ENCODE data around the gene TNK2.
"Not testable (repeated sequence)": the region's sequence is repeated elsewhere in the genome, so short reads cannot be mapped to it uniquely, and the experiment has no call there.

The TNK2 gene

GRCh38 chr3:195907934-195908693, at the start of gene TNK2:
Gene TNK2 (minus strand): TSS chr3:195908551. CDS start chr3:195888588, 19,963 bp downstream.
- peak within 1 kb of the TSS; percentile 65 for H3K4me3 ChIP-seq (ENCODE audit: low read length)
- DNase-seq (ENCODE audit: low read depth) = no peak
- TF ChIP-seq, protein P1, sequence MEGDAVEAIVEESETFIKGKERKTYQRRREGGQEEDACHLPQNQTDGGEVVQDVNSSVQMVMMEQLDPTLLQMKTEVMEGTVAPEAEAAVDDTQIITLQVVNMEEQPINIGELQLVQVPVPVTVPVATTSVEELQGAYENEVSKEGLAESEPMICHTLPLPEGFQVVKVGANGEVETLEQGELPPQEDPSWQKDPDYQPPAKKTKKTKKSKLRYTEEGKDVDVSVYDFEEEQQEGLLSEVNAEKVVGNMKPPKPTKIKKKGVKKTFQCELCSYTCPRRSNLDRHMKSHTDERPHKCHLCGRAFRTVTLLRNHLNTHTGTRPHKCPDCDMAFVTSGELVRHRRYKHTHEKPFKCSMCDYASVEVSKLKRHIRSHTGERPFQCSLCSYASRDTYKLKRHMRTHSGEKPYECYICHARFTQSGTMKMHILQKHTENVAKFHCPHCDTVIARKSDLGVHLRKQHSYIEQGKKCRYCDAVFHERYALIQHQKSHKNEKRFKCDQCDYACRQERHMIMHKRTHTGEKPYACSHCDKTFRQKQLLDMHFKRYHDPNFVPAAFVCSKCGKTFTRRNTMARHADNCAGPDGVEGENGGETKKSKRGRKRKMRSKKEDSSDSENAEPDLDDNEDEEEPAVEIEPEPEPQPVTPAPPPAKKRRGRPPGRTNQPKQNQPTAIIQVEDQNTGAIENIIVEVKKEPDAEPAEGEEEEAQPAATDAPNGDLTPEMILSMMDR (conservative IDR thresholded peaks at IDR 0.05; ENCODE audit: low read length) = no peak

GRCh38 chr3:195956577-195956976, 48.2 kb upstream of the TNK2 start:
- DNase-seq (ENCODE audit: low read depth) = no peak
- TF ChIP-seq, protein P1 (conservative IDR thresholded peaks at IDR 0.05; ENCODE audit: low read length) = no peak
- H3K4me3 ChIP-seq (ENCODE audit: low read length) = no peak overlapping the region

GRCh38 chr3:195955416-195955841, 47.1 kb upstream of the TNK2 start:
- DNase-seq (ENCODE audit: low read depth); H3K4me3 ChIP-seq (ENCODE audit: low read length): not testable (repeated sequence)

DNA sequence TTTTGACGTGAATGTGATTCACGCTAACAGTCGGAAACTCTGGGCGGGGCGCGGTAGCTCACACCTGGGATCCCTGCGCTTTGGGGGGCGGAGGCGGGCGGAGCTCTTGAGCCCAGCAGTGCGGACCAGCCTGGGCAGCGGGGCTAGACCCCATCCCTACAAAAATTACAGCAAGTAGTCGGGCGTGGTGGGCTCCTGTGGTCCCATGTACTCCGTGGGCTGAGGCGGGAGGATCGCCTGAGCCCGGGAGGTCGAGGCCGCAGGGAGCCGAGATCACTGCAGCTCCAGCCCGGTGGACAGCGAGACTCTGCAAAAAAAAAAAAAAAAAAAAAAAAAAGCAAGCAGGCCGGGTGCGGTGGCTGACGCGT, 46.4 kb upstream of the TNK2 start:
- H3K4me3 ChIP-seq (ENCODE audit: low read length) = peak overlapping the region; percentile 51
- not testable (repeated sequence) for DNase-seq (ENCODE audit: low read depth)

DNA sequence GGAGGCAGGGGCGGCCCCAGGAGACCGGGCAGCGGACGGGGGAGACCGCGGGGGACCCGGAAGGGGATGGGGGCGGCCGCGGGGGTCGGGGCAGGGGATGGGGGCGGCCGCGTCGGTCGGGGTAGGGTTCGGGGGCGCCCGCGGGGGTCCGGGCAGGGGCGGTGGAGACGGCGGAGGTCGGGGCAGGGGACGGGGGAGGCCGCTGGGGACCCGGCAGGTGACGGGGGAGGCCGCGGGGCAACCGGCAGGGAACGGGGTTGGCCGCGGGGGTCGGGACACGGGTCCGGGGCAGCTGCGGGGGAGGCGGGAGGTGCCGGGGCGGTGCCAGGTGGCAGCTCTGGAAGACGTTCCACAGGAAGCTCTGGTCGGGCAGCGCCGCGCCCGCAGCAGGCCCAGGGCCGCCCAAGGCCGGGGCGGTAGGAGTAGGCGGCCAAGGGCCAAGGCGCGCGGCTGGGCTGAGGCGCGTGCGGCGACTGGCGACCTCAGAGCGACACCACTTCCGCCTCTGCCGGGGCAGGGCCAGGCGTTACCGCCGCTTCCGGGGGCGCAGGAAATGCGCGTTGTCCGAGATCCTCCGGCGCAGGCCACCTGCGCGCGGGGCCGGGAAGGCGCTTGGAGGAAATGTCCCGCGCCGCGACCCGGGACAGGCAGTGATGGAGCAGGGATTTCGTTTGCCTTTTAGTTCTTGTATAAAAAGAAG, 45.9 kb upstream of the TNK2 start:
- DNase-seq (ENCODE audit: low read depth) = peak; percentile 67
- peak overlapping the region; percentile 51 for H3K4me3 ChIP-seq (ENCODE audit: low read length)

- not testable (repeated sequence) for DNase-seq (ENCODE audit: low read depth); H3K4me3 ChIP-seq (ENCODE audit: low read length)
These were observed 44.2 kb upstream of the TNK2 start for GRCh38 chr3:195952590-195952989.

DNA sequence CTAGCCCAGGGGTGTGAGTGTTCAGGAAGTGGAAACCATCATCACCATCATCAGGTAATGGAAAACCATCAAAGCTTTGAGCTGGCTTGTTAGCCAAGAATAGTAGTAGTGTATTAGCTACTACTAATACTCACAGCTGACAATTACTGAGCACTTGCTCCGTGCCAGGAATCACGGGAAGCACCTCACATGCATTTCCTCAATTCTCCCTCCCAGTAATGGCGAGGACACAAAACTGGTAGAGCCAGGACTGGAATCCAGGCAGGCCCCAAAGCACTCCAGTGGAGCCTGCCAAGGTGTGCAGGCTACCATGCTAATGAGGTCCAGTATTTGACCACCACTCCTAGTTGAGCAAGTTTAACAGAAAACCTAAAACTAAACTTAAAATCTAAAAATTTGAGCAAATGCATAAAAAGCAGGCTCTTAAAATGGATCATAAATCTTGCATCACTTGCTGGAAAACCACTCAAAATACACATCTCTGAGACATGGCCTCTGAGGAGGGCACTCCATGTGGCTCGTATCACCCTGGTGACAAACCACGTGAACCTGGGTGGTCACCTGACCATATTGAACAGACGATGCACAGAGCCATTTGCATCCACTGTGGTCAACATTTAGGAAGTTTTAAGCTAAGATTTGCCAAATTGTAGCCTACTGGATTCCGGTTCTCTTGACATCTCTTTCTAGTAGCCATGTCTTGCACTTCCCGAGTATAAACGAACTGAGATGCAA, 43.3 kb upstream of the TNK2 start:
- not testable (repeated sequence) for H3K4me3 ChIP-seq (ENCODE audit: low read length); DNase-seq (ENCODE audit: low read depth)

DNA sequence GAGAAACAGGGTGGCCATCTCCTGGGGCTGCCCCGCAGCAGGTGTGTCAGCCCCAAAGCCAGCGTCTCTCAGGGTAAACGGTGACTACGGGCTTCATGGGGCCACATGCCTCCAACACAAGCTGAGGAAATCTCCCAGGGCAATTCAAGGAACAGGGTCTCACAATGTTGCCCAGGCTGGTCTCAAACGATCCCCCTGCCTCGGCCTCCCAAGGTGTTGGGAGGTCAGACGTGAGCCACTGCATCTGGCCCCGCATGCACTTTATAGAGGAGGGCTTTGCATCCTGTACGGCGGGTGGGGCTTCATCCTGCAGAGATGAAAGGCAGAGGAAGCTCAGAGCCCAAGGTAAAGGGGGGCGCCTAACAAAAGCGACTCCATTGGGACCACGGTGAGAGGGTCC, 42.4 kb upstream of the TNK2 start:
- not testable (repeated sequence) for H3K4me3 ChIP-seq (ENCODE audit: low read length); DNase-seq (ENCODE audit: low read depth)

DNA sequence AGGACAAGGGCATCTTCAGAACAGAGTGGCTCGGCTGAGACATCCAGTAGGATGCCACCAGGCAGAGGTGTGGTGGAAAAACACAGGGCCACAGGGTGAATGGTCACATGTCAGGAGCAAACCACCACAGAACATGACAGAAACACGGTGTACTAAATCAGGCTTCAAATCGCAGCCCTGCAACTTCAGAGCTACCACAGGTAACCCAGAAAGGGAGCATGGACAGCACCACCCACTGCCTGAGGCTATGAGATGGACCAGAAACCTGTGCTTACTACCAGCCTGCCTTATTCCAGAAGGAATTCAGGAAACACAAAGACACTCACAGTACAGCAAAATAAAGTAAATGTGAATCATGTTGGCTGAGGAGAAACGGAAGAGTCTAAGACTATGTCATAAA, 41.8 kb upstream of the TNK2 start:
- not testable (repeated sequence) for DNase-seq (ENCODE audit: low read depth); H3K4me3 ChIP-seq (ENCODE audit: low read length)

DNA sequence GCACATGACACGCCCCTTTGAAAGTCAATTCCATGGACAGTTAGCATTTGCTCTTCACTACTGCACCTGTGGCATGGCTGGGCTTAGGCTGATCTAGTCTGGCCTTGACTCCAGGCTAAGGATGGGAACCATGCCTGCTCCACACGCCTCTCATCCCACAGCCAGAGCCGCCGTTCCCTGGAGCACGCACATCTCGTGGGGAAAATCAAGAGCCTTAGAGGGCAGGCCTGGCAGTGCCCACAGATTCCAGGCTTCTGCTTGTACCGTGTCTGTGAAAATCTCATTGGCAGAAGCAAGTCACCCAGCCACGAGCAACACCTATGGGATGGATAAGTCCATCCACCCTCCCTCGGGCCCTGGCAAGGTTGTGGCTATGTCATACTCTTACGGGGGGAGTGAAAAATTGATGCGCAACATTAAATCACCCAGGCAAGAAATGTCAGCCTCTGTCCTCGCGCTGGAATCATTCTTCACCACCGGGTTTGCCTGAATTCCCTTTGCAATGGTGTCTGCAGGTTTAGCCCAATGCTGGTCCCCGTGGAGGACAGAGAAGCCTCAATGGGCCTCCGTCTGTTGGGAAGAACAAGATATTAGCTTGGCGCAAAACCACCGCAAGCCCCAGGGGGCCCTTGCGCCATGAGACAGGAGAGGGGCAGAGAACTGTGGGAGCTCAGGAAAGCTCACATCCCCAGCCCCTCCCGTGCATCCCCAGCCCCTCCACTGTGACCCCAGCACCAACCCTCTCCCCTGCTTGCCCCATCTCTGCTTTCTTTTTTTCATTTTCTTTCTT, 38.8 kb upstream of the TNK2 start:
- DNase-seq (ENCODE audit: low read depth); H3K4me3 ChIP-seq (ENCODE audit: low read length): not testable (repeated sequence)

- not testable (repeated sequence) for DNase-seq (ENCODE audit: low read depth)
These were observed 33.0 kb upstream of the TNK2 start for GRCh38 chr3:195941265-195941815.

DNA sequence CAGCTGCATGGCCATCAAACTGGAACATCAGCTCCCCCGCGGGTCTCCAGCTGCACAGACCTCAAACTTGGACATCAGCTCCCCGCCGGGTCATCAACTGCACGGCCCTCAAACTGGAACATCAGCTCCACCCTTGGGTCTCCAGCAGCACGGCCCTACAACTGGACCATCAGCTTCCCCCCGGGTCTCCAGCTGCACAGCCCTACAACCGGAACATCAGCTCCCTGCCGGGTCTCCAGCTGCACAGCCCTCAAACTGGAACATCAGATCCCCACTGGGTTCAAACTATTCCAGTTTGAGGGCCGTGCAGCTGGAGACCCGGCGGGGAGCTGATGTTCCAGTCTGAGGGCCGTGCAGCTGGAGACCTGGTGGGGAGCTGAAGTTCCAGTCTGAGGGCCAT, 32.5 kb upstream of the TNK2 start:
- not testable (repeated sequence) for DNase-seq (ENCODE audit: low read depth); H3K4me3 ChIP-seq (ENCODE audit: low read length)

More at GRCh38 chr3:195941265-195941815, 33.0 kb upstream of the TNK2 start:
- not testable (repeated sequence) for H3K4me3 ChIP-seq (ENCODE audit: low read length)

DNA sequence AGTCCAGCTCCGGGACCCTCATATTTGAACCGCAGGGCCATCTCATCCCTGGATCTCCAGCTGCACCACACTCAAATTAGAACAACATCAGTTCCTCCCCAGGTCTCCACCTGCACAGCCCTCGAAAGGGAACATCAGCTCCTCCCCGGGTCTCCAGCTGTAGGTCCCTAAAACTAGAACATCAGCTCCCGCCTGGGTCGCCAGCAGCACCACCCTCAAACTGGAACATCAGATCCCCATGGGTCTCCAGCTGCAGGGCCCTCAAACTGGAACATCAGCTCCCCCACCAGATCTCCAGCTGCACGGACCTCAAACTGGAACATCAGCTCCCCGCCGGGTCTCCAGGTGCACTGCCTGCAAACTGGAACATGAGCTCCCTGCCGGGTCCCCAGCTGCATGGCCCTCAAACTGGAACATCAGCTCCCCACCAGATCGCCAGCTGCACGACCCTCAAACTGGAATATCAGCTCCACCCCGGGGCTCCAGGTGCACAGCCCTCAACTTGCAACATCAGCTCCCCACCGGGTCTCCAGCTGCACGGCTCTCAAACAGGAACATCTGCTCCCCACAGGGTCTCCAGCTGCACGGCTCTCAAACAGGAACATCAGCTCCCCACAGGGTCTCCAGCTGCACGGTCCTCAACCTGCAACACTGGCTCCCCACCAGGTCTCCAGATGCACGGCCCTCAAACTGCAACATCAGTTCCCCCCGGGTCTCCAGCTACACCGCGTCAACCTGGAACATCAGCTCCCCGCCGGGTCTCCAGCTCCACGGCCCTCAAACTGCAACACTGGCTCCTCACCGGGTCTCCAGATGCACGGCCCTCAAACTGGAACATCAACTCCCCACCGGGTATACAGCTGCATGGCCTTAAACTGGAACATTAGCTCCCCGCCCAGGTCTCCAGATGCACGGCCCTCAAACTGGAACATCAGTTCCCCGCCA, 31.4 kb upstream of the TNK2 start:
- not testable (repeated sequence) for H3K4me3 ChIP-seq (ENCODE audit: low read length); DNase-seq (ENCODE audit: low read depth)

GRCh38 chr3:195933044-195933430, 24.7 kb upstream of the TNK2 start:
- H3K4me3 ChIP-seq (ENCODE audit: low read length); DNase-seq (ENCODE audit: low read depth): not testable (repeated sequence)
